ENCODE results near the gene IFNE.

GRCh38 chr9:21477466-21477865, 4.6 kb downstream of the IFNE start:
- no peak for TF ChIP-seq CTCF (conservative IDR thresholded peaks at IDR 0.05)
- no peak for TF ChIP-seq EZH2 (IDR thresholded peaks at IDR 0.05; ENCODE audit: low read depth)

Data from PC-9 (cell line).